ENCODE data around the gene MAOA.

The MAOA gene

DNA sequence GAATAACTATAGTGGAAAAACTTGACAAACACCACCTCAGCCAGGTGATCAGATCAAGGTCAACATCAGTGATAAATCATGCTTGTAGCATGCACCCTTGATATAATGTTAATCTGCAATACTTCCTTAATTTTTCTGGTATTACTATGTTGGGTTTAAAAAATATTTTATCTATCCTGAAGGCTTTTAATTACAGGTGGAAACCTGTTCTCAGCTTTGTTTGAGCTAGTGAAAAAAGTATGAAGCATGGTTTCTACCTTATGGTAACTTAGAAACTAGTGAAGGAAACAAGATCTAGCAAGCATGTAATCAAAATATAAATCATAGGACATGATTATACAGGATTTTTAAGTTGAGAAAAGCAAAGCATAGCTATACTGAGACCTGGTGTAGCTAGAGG lies 26.6 kb downstream of the MAOA start:
- TF ChIP-seq, protein P1, sequence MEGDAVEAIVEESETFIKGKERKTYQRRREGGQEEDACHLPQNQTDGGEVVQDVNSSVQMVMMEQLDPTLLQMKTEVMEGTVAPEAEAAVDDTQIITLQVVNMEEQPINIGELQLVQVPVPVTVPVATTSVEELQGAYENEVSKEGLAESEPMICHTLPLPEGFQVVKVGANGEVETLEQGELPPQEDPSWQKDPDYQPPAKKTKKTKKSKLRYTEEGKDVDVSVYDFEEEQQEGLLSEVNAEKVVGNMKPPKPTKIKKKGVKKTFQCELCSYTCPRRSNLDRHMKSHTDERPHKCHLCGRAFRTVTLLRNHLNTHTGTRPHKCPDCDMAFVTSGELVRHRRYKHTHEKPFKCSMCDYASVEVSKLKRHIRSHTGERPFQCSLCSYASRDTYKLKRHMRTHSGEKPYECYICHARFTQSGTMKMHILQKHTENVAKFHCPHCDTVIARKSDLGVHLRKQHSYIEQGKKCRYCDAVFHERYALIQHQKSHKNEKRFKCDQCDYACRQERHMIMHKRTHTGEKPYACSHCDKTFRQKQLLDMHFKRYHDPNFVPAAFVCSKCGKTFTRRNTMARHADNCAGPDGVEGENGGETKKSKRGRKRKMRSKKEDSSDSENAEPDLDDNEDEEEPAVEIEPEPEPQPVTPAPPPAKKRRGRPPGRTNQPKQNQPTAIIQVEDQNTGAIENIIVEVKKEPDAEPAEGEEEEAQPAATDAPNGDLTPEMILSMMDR (conservative IDR thresholded peaks at IDR 0.05) = no peak
- no peak overlapping the region for H3K27ac ChIP-seq

GRCh38 chrX:43685221-43685620 lies 29.1 kb downstream of the MAOA start:
- TF ChIP-seq, protein P1 (conservative IDR thresholded peaks at IDR 0.05) = no peak
- no peak overlapping the region for H3K27ac ChIP-seq

GRCh38 chrX:43688586-43688985 lies 32.5 kb downstream of the MAOA start:
- H3K27ac ChIP-seq = 0 out of 2 replicates have a peak overlapping the region, but pooled peaks have one; percentile 8
- TF ChIP-seq, protein P1 (conservative IDR thresholded peaks at IDR 0.05) = no peak

DNA sequence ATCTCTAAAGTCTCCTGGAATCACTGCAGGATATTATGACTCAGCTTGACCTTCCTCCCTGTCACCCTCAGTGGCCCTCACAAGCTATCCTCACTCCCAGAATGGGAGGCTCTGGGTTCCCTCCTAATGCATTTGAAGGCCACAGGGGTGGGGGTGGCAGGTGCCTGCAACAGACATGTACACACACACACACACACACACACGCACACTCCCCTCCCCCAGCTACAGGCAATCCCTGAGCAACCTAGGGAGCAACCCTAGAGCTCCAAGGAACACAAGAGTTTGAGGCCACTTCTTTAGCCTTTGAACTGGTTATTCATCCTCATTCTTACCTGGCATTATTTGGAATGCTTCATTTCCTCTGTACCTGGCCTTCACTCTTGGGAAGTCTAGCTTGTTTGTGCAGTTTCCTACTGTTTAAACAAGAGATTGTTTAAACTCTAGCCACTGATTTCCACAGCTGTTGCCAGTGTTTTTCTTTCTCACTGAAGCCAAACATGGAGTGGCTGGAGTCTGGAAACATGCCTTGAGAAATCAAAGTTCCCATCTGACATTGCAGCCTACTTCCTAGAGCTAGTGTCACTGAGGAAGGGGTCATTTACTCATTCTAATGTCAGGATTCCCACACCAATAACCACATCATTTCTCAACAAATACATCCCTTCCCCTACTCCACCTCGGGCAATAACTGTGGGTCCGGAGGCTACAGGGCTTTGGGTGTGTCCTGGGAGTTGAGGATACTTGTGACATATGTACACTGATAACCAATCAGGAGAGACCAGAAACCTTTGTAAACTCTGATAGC lies 37.7 kb downstream of the MAOA start:
- TF ChIP-seq, protein P1 (conservative IDR thresholded peaks at IDR 0.05) = no peak
- peak overlapping the region; percentile 89 for H3K27ac ChIP-seq

GRCh38 chrX:43699475-43699874 lies 43.4 kb downstream of the MAOA start:
- H3K27ac ChIP-seq = no peak overlapping the region
- TF ChIP-seq, protein P1 (conservative IDR thresholded peaks at IDR 0.05) = no peak

DNA sequence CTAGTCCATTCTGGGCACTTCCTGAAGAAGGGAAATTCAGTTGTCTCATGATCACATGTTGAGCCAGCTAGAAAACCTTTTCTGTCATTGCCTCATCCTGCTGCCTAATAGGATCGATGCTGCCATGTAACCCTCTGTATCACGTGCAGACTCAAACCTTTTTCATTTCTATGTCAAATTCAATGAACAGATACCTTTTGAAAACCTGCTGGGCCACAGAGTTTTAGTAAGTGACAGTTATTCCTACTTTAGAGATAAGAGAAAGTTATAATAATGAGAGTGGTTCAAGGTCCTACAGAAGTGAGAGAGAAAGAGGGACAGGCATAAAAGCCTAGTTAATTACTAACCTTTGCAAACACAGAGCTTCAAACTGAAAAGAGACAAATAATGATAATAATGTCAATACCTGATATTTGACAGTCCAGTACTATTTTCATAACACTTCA lies 46.0 kb downstream of the MAOA start:
- H3K27ac ChIP-seq = peak overlapping the region; percentile 80

DNA sequence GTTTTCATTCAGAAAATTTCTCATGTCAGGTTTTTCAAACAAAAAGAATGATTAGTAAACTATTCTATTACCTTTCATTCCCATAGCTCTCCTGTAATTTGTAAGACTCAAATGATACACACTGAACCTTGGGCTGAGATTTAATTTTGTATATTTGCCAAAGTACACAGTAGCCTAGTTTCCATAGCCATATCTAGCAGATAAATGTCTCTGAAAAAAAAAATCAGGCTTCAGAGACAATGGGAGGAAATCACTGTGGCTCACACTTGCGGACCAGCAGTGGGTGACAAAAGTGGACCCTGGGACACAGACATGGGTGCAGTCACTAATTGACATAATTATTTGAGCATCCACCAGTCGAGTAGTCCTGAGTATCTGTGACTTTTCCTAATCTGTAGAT lies 46.6 kb downstream of the MAOA start:
- TF ChIP-seq, protein P1 (conservative IDR thresholded peaks at IDR 0.05) = no peak
- H3K27ac ChIP-seq = peak overlapping the region; percentile 80

More for the DNA sequence above, 46.0 kb downstream of the MAOA start:
- TF ChIP-seq, protein P1 (conservative IDR thresholded peaks at IDR 0.05) = no peak

Measured in VCaP (cell line).